ENCODE data around the gene ARL3. TPM values are rescaled to one million over a fixed set of nuclear protein-coding genes. Genes with fewer than 3 reads are reported as not detected.

ARL3 gene
- total RNA-seq, 1 experiment from 2014 or later = 16.5 TPM

- Mint-ChIP-seq H3K4me3 (no peak overlapping the region), H3K4me1 (peaks cover 27% of the 10 kb centered on the region in 2 experiments), H3K9me3 (peaks cover 0 to 3% of the 10 kb centered on the region in 2 experiments; a peak in 1 of 5 replicates), H3K36me3 (ENCODE audit: insufficient read depth in 1 of 3, low read depth in 3 of 3) (peaks cover 7 to 19% (median 13%) of the 10 kb centered on the region in 3 experiments; a peak in 6 of 7 replicates), H3K27ac (no peak overlapping the region), H3K27me3 (ENCODE audit: low read depth) (peaks cover 2% of the 10 kb centered on the region)
- Histone ChIP-seq H2BK12ac (ENCODE audit: insufficient read length, low read depth, low read length) (no peak overlapping the region), H3K27ac (ENCODE audit: insufficient read length, low read depth, low read length) (no peak overlapping the region), H3K79me1 (ENCODE audit: insufficient read depth, low read depth, low read length, poor library complexity, severe bottlenecking) (no peaks in the 10 kb centered on the region), H4K20me1 (ENCODE audit: control insufficient read depth, insufficient read depth, insufficient read length) (no peaks in the 10 kb centered on the region), H3K56ac (ENCODE audit: insufficient read length, low read depth, low read length) (no peak overlapping the region), H4K91ac (ENCODE audit: insufficient read length, low read depth, low read length) (no peak overlapping the region), H3K4ac (ENCODE audit: low read depth, low read length) (no peak overlapping the region), H2BK15ac (ENCODE audit: low read depth, low read length) (no peak overlapping the region), H3K4me2 (ENCODE audit: insufficient read depth, insufficient read length, low read length) (no peak overlapping the region), H2BK20ac (ENCODE audit: low read depth, low read length, poor library complexity, severe bottlenecking) (no peak overlapping the region), H3T11ph (ENCODE audit: low read length) (no peak overlapping the region), H3K23me2 (ENCODE audit: insufficient read length, low read depth, low read length, poor library complexity, severe bottlenecking) (peaks cover 10% of the 10 kb centered on the region), H4K5ac (ENCODE audit: insufficient read length, low read depth, low read length) (no peak overlapping the region), H3K18ac (ENCODE audit: insufficient read length, low read depth, low read length) (no peak overlapping the region), H4K8ac (replicated peaks; ENCODE audit: insufficient read length, low read depth, low read length) (no peak overlapping the region), H2AFZ (ENCODE audit: low read length) (no peak overlapping the region), H3K9ac (ENCODE audit: extremely low read depth, insufficient read length, low read length) (no peak overlapping the region), H3K23ac (ENCODE audit: insufficient read length, low read depth, low read length) (no peak overlapping the region), H2BK120ac (ENCODE audit: low read depth, low read length, poor library complexity, severe bottlenecking) (no peak overlapping the region), H3K9me3 (ENCODE audit: control insufficient read depth, low read depth, low read length) (no peaks in the 10 kb centered on the region), H3K14ac (ENCODE audit: insufficient read depth, low read length) (no peak overlapping the region), H3K4me1 (ENCODE audit: insufficient read depth, low read length) (peaks cover 4% of the 10 kb centered on the region; the same call in 1 of the 2 replicates), H3K79me2 (ENCODE audit: insufficient read depth, low read length) (no peaks in the 10 kb centered on the region; the same call in 1 of the 2 replicates), H2AK5ac (ENCODE audit: insufficient read length, low read length) (no peak overlapping the region), H3K27me3 (ENCODE audit: insufficient read depth, low read length) (no peaks in the 10 kb centered on the region), H2BK5ac (ENCODE audit: insufficient read length, low read length) (no peak overlapping the region)
- no peak for TF ChIP-seq CTCF (conservative IDR thresholded peaks at IDR 0.05)
- WGBS (ENCODE audit: extremely low coverage, insufficient read length, low lambda C conversion rate) = no CpG with 5 or more reads among the region's 2 CpGs
- DNase-seq = no peak
These were observed 26.0 kb upstream of the ARL3 start for GRCh38 chr10:102740229-102740628.
